Chondrocyte (in vitro differentiated cells): Measurements from ENCODE around the gene TCERG1L. TPM values are rescaled to one million over a fixed set of nuclear protein-coding genes. Genes with fewer than 3 reads are reported as not detected.
A peak's percentile ranks its signal among the peaks of the same experiment; 100 is the strongest.

Experiments used
- DNase-seq: peaks from one replicate; pipeline ENCODE4 v3.0.0; 2021; ENCODE audit warnings: mixed read lengths, low spot score
- H3K27ac Mint-ChIP-seq: one replicate; pipeline ENCODE4 v1.8.0; 2021; ENCODE audit warnings: mild to moderate bottlenecking, moderate library complexity, mixed read lengths; ENCODE audit not compliant: unreplicated experiment
- H3K27me3 Mint-ChIP-seq: 2 replicates; pipeline ENCODE4 v1.8.0; 2021; ENCODE audit warnings: low read depth, mixed read lengths
- H3K36me3 Mint-ChIP-seq: 2 replicates; pipeline ENCODE4 v1.8.0; 2021; ENCODE audit warnings: low read depth, mixed read lengths
- H3K4me1 Mint-ChIP-seq: 2 replicates; pipeline ENCODE4 v1.8.0; 2021; ENCODE audit warnings: low read depth, mild to moderate bottlenecking, mixed read lengths
- H3K4me3 Mint-ChIP-seq: one replicate; pipeline ENCODE4 v1.8.0; 2021; ENCODE audit warnings: mild to moderate bottlenecking, moderate library complexity, mixed read lengths; ENCODE audit not compliant: unreplicated experiment
- H3K9me3 Mint-ChIP-seq: 2 replicates; pipeline ENCODE4 v1.8.0; 2021; ENCODE audit warnings: low read depth, mixed read lengths
- total RNA-seq: library from RNA; stranded (reverse); gene quantifications from 3 replicates; pipeline ENCODE4 v1.2.1, GENCODE V29; 2021
- TF ChIP-seq, protein P1 (sequence below): fragments of 200-600 bp; sonication (generic); IDR thresholded peaks from 2 replicates; pipeline ENCODE4 v1.5.0; 2021; ENCODE audit warnings: antibody characterized with exemption, mild to moderate bottlenecking, moderate library complexity

The TCERG1L gene
- total RNA-seq, 1 donor from 2014 or later = not detected

DNA sequence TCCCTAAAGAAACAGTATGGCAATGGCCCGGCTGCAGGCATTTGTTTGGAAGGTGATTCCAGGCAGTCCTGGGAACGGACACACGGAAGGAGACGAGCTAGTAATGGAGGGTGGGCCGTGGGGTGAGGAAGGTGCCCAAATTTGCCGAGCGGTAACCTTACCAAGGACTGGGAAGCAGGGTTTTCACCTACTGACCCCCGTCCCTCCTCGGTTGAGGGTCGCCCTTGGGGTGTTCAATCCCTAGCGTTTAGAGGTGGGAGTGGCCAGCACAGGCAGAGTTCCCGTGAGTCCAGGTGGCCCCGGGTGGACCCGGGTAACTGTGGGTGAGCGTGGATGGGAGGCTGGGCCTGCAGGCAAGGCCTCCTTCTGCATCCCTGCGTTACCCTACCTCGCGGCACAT, 198.8 kb downstream of the TCERG1L start:
- H3K27me3 Mint-ChIP-seq = no peaks in the 10 kb centered on the region
- DNase-seq = peak; percentile 76
- H3K4me3 Mint-ChIP-seq = no peak overlapping the region
- H3K27ac Mint-ChIP-seq = no peak overlapping the region
- TF ChIP-seq, protein P1, sequence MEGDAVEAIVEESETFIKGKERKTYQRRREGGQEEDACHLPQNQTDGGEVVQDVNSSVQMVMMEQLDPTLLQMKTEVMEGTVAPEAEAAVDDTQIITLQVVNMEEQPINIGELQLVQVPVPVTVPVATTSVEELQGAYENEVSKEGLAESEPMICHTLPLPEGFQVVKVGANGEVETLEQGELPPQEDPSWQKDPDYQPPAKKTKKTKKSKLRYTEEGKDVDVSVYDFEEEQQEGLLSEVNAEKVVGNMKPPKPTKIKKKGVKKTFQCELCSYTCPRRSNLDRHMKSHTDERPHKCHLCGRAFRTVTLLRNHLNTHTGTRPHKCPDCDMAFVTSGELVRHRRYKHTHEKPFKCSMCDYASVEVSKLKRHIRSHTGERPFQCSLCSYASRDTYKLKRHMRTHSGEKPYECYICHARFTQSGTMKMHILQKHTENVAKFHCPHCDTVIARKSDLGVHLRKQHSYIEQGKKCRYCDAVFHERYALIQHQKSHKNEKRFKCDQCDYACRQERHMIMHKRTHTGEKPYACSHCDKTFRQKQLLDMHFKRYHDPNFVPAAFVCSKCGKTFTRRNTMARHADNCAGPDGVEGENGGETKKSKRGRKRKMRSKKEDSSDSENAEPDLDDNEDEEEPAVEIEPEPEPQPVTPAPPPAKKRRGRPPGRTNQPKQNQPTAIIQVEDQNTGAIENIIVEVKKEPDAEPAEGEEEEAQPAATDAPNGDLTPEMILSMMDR = no peak
- H3K9me3 Mint-ChIP-seq = peaks cover 22% of the 10 kb centered on the region
- H3K4me1 Mint-ChIP-seq = no peaks in the 10 kb centered on the region
- H3K36me3 Mint-ChIP-seq = no peaks in the 10 kb centered on the region

DNA sequence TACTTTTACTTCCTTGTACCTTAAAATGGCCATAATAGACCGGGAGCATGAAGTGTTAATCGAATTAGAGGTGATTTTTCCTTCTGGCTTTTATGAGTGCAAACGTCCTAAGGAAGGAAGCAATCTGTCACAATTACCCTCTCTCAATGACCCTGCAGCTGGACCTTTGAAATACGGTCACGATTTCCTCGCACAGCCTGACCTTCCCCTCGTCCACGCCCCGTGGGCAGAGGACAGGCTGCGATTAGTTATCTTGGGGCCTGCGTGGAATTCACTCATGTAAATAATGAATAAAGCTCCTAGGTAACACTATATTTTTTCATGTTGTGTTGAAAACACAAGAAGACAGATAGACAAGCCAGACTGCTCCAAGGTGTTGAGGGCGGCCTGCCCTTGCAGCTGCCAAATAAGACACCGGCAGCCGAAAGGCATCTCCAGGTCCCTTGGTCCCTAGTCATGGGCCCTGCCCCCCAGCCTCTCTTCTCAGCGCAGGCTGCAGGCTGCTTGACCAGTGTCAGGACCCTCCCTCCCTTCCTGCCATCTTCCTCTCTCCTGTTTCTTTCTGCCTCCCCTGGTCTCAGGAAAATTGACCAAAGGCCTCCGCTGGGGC, 199.9 kb downstream of the TCERG1L start:
- Mint-ChIP-seq H3K27ac (no peak overlapping the region), H3K4me1 (no peaks in the 10 kb centered on the region), H3K36me3 (no peaks in the 10 kb centered on the region), H3K4me3 (no peak overlapping the region), H3K27me3 (no peaks in the 10 kb centered on the region), H3K9me3 (peaks cover 24% of the 10 kb centered on the region)
- TF ChIP-seq, protein P1 = no peak
- DNase-seq = no peak

DNA sequence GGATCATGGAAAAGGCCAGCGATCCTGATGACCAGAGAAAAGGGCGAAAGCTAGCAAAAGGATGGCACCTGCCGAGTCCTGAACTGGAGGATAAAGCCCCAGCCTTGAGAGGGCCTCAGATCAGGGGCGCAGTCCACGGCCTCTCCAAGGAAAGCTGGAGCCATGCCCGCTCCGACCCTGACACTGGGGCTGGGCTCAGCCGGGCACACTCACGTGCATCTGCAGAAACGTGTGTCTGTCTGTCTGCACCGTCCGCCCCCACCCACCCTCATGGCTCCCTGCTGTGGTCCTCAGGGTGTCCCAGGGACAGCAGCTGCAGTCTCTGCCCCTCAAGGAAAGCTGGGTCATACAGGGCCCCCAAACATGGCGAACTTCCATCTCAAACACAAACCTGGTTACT, 200.5 kb downstream of the TCERG1L start:
- H3K27me3 Mint-ChIP-seq = no peaks in the 10 kb centered on the region
- H3K36me3 Mint-ChIP-seq = no peaks in the 10 kb centered on the region
- H3K4me3 Mint-ChIP-seq = no peak overlapping the region
- H3K9me3 Mint-ChIP-seq = peaks cover 28% of the 10 kb centered on the region
- no peak overlapping the region for H3K27ac Mint-ChIP-seq
- no peaks in the 10 kb centered on the region for H3K4me1 Mint-ChIP-seq
- DNase-seq = no peak
- TF ChIP-seq, protein P1 = no peak

DNA sequence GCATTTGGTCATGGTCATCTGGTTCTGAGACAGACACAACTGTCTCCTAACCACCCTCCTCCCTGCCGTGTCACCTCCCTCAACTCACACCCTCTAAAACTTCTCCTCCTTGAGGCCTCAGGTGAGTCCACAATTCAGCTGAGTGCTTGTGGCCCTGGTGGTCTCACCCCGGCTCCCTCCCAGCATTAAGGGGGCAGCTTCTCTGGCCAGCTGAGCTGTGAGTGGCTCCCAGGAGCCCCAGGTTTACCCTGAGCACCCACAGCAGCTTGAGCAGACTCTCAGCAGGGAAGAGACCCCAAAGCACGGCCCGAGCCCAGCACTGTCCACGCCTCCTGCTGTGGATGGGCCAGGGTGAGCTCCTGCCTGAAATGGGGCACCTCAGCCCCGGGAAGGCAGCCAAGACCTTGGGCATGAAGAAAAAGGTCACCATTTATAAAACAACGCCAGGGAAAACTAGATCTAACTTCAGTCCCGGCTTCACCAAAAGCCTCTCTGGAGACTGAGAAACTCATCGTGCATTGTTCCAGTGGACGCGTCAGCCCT, 201.2 kb downstream of the TCERG1L start:
- TF ChIP-seq, protein P1 = no peak
- DNase-seq = no peak
- Mint-ChIP-seq H3K36me3 (no peaks in the 10 kb centered on the region), H3K4me1 (no peaks in the 10 kb centered on the region), H3K27ac (no peak overlapping the region), H3K9me3 (peaks cover 34% of the 10 kb centered on the region), H3K27me3 (no peaks in the 10 kb centered on the region), H3K4me3 (no peak overlapping the region)

DNA sequence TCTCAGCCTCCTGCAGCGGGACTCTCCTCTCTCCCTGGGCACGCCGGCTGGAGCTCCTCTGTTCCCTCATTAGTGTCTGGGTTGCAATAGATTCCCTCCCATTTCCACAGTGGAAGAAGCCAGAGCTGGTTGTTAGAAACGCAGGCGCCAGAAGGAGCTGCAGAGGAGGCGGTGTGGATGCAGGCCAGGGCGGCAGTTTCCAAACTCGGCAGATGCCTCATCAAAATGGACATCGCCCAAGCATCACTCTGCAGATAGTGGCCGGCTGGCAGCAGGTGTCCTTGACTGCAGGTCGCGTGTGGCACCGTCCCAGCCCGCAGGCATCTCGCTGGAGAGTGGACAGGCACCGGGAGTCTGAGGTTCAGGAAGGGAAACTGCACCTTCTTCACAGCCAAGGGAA, 201.8 kb downstream of the TCERG1L start:
- peak; percentile 89 for DNase-seq
- Mint-ChIP-seq H3K27me3 (no peaks in the 10 kb centered on the region), H3K4me3 (no peak overlapping the region), H3K36me3 (no peaks in the 10 kb centered on the region), H3K27ac (no peak overlapping the region), H3K9me3 (peaks cover 37% of the 10 kb centered on the region), H3K4me1 (no peaks in the 10 kb centered on the region)
- TF ChIP-seq, protein P1 = no peak
